ENCODE data around the gene THBS2.

The THBS2 gene

GRCh38 chr6:169190144-169190584 is 63.5 kb downstream of the THBS2 start:
- no peak for TF ChIP-seq CTCF (IDR thresholded peaks at IDR 0.05; ENCODE audit: control extremely low read depth, extremely low read depth, low read depth, missing control alignments)
- no peak for DNase-seq (ENCODE audit: extremely low spot score)
- CTCF ChIA-PET, result no interaction called here
- POLR2A ChIA-PET, result no interaction called here

GRCh38 chr6:169189686-169190085 is 64.0 kb downstream of the THBS2 start:
- ChIA-PET CTCF (no interaction called here), POLR2A (no interaction called here)
- no peak for TF ChIP-seq CTCF (IDR thresholded peaks at IDR 0.05; ENCODE audit: control extremely low read depth, extremely low read depth, low read depth, missing control alignments)
- DNase-seq (ENCODE audit: extremely low spot score), result no peak

- TF ChIP-seq CTCF (IDR thresholded peaks at IDR 0.05; ENCODE audit: control extremely low read depth, extremely low read depth, low read depth, missing control alignments), result no peak
- no peak for DNase-seq (ENCODE audit: extremely low spot score)
- ChIA-PET CTCF (no interaction called here), POLR2A (no interaction called here)
These were observed 64.5 kb downstream of the THBS2 start for GRCh38 chr6:169189182-169189581.

- DNase-seq (ENCODE audit: extremely low spot score), result no peak
- TF ChIP-seq CTCF (IDR thresholded peaks at IDR 0.05; ENCODE audit: control extremely low read depth, extremely low read depth, low read depth, missing control alignments), result no peak
- CTCF ChIA-PET, result interaction anchor here (1.4 kb wide), 1 partner anchor 19 kb away, joined by 4 read pairs; no protein-coding TSS in a partner anchor
- POLR2A ChIA-PET, result no interaction called here
These were observed 65.2 kb downstream of the THBS2 start for GRCh38 chr6:169188475-169188874.

- TF ChIP-seq CTCF (IDR thresholded peaks at IDR 0.05; ENCODE audit: control extremely low read depth, extremely low read depth, low read depth, missing control alignments), result no peak
- no peak for DNase-seq (ENCODE audit: extremely low spot score)
- POLR2A ChIA-PET, result no interaction called here
- CTCF ChIA-PET, result interaction anchor here (1.4 kb wide), 1 partner anchor 19 kb away, joined by 4 read pairs; no protein-coding TSS in a partner anchor
These were observed 65.6 kb downstream of the THBS2 start for GRCh38 chr6:169188051-169188470.

- ChIA-PET CTCF (no interaction called here), POLR2A (no interaction called here)
These were observed 67.0 kb downstream of the THBS2 start for GRCh38 chr6:169186496-169187169.

More at GRCh38 chr6:169186496-169187169, 67.0 kb downstream of the THBS2 start:
- no peak for DNase-seq (ENCODE audit: extremely low spot score)
- TF ChIP-seq CTCF (IDR thresholded peaks at IDR 0.05; ENCODE audit: control extremely low read depth, extremely low read depth, low read depth, missing control alignments), result no peak
